Fibroblast of the aortic adventitia (primary cell): ENCODE results near the gene SLC37A1. TPM values are rescaled to one million over a fixed set of nuclear protein-coding genes. Genes with fewer than 3 reads are reported as not detected.
A peak's percentile ranks its signal among the peaks of the same experiment; 100 is the strongest.

Experiments used
- DNase-seq: peaks from one replicate; pipeline ENCODE4 v3.0.0-alpha.2; 2010; ENCODE audit warnings: low read depth
- H3K4me3 ChIP-seq: 2 replicates; pipeline ENCODE4 v1.5.1; 2011; ENCODE audit warnings: low read depth, mild to moderate bottlenecking, control low read depth, low read length, moderate library complexity
- total RNA-seq: library from RNA; depleted of rRNA; stranded (reverse); fragments of >200 nt; gene quantifications from 2 replicates; pipeline ENCODE4 v1.2.3, GENCODE V29; 2012; ENCODE audit warnings: low replicate concordance
- TF ChIP-seq, protein P1 (sequence below): IDR thresholded peaks from 2 replicates; pipeline ENCODE4 v1.5.1; 2011; ENCODE audit warnings: mild to moderate bottlenecking, low read length, control low read depth, inconsistent platforms; ENCODE audit not compliant: insufficient read depth

The SLC37A1 gene
- total RNA-seq, 1 donor: 0.27 TPM

DNA sequence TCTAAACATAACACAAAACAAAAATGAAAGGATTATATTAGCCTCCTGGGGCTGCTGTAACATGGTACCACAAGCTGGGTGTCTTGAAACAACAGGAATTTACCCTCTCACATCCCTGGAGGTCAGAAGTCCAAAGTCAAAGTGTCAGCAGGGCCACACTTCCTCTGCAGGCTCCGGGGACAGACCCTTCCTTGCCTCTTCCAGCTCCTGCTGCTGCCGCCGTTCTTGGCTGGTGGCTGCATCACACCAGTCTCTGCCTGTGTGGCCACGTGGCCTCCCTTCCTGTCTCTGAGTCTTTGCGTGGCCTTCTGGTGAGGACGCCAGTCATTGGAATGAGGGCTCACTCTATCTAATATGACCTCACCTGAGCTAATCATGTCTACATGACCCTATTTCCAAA lies 8.2 kb downstream of the SLC37A1 start:
- H3K4me3 ChIP-seq: no peak overlapping the region
- TF ChIP-seq, protein P1, sequence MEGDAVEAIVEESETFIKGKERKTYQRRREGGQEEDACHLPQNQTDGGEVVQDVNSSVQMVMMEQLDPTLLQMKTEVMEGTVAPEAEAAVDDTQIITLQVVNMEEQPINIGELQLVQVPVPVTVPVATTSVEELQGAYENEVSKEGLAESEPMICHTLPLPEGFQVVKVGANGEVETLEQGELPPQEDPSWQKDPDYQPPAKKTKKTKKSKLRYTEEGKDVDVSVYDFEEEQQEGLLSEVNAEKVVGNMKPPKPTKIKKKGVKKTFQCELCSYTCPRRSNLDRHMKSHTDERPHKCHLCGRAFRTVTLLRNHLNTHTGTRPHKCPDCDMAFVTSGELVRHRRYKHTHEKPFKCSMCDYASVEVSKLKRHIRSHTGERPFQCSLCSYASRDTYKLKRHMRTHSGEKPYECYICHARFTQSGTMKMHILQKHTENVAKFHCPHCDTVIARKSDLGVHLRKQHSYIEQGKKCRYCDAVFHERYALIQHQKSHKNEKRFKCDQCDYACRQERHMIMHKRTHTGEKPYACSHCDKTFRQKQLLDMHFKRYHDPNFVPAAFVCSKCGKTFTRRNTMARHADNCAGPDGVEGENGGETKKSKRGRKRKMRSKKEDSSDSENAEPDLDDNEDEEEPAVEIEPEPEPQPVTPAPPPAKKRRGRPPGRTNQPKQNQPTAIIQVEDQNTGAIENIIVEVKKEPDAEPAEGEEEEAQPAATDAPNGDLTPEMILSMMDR: no peak
- DNase-seq: no peak

DNA sequence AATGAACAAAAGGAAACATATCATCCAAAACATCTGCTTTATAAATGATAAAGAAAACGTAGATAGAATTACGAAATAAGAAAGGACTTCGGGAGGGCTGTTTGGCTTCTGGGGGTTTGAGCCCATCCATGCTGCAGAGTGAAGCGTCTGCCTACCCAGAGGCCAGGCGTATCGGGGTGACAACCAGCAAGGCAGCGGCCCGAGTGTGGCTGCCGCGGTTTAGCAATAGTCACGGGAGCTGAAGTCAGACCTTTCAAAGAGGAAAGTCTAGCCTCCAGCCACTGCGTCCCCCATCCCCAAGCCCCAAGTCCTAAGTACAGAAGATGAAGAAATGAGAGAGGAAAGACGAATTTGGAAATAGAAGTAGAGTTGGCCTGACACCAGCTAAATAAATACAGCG lies 8.6 kb downstream of the SLC37A1 start:
- DNase-seq: no peak
- no peak overlapping the region for H3K4me3 ChIP-seq
- TF ChIP-seq, protein P1: no peak

DNA sequence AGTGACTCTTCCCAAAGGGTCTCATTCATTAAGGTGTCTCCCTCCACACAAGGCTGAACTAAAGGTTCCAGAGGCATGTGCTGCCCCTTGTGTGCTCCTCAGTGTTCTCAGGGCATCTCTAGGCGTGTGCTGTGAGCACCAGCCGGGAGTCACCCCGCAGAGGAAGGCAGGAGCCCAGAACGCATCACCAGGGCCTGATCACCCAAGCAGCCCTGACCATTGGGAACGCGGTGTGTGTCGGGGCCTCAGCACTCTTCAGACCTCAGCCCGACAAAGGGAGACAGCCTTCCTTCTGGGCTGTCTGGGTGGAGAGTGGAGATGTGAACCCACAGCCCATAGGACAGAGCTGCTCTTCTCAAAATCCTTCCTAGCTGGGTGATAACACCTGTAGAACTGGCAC lies 9.1 kb downstream of the SLC37A1 start:
- DNase-seq: no peak
- TF ChIP-seq, protein P1: no peak
- no peak overlapping the region for H3K4me3 ChIP-seq

DNA sequence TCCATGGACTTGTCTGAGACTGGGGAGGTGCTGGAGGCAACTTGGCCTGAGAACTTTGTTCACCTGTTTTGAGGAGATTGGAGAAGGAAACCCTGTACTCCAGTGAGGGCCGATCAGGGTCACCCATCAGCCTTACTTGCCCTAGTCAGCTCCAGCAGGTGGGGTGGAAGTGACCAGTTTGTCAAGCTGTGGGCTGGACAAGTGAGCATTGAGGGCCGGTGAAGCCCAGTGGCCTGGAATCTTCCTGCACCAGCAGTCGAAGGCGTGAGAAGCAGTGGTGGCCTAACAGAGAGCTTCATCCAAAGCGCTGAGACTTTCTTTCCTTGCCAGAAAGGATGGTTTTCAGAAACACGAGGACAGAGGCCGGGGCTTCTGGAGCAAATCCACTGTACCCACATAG lies 9.6 kb downstream of the SLC37A1 start:
- no peak for DNase-seq
- TF ChIP-seq, protein P1: no peak
- H3K4me3 ChIP-seq: no peak overlapping the region

DNA sequence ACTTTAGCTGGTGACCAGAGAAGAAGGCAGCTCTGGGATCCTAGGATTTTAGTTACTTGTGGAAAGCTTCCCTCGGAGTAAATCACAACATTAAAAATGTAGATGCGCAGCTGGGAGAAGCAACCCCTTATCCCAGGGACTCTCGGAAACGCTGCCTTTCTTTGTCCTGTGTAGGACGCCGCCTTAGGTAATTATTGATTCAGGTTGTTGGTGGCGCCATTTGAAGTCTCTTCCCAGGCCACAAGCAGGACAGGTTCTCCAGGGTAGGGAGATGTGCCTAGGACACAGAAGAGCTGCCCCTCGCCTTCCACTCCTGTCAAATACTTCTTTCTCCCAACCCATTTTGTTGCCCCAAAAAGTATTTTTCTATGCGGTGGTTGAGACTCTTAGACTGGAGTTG lies 10.3 kb downstream of the SLC37A1 start:
- TF ChIP-seq, protein P1: no peak
- no peak for DNase-seq
- H3K4me3 ChIP-seq: no peak overlapping the region

DNA sequence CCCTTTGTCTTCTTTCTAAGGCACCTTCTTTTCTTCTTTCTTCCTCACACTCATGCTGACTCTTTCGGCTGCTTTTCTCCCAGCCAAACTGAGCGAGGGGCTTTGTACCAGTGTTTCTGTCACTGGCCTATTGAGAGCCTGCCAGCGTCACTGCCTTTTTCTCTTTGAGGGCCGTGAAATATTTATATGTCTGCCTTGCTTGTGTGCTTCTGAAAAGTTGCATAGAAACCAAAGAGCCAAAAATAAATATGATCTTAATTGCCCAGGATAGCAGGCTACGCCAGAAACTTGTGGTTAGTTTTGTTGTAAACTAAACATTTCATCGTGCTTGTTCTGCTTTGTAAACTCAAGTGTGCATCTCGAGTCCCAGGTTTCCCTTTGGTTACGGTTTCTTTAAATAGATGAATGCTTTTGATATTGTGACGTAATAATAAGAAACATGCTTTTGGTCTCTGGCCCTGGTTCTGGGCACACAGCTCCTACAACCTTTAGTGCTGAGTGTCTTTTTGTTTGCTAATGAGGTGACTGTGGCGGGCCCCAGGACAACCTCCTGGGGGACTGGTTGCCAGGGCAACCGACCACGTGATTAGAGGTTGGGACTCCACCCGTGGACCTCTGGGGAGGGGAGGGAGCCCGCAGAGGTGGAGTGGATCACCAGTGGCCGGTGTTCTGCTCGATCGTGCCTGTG lies 10.8 kb downstream of the SLC37A1 start:
- TF ChIP-seq, protein P1: no peak
- DNase-seq: peak; percentile 57
- peak overlapping the region; percentile 25 for H3K4me3 ChIP-seq
